ENCODE measurements around the gene MYO19.

Gene MYO19

GRCh38 chr17:36575028-36575427 lies 40.4 kb upstream of the MYO19 start:
- Histone ChIP-seq H3K4me3 (replicated peaks; ENCODE audit: insufficient read depth, low read length) (no peak overlapping the region), H3K27me3 (ENCODE audit: insufficient read depth, poor library complexity, severe bottlenecking) (no peaks in the 10 kb centered on the region), H3K27ac (replicated peaks) (no peak overlapping the region)
- DNase-seq (ENCODE audit: low read depth in 1 of 2, low spot score in 1 of 2), result no peak
- TF ChIP-seq, protein P1, sequence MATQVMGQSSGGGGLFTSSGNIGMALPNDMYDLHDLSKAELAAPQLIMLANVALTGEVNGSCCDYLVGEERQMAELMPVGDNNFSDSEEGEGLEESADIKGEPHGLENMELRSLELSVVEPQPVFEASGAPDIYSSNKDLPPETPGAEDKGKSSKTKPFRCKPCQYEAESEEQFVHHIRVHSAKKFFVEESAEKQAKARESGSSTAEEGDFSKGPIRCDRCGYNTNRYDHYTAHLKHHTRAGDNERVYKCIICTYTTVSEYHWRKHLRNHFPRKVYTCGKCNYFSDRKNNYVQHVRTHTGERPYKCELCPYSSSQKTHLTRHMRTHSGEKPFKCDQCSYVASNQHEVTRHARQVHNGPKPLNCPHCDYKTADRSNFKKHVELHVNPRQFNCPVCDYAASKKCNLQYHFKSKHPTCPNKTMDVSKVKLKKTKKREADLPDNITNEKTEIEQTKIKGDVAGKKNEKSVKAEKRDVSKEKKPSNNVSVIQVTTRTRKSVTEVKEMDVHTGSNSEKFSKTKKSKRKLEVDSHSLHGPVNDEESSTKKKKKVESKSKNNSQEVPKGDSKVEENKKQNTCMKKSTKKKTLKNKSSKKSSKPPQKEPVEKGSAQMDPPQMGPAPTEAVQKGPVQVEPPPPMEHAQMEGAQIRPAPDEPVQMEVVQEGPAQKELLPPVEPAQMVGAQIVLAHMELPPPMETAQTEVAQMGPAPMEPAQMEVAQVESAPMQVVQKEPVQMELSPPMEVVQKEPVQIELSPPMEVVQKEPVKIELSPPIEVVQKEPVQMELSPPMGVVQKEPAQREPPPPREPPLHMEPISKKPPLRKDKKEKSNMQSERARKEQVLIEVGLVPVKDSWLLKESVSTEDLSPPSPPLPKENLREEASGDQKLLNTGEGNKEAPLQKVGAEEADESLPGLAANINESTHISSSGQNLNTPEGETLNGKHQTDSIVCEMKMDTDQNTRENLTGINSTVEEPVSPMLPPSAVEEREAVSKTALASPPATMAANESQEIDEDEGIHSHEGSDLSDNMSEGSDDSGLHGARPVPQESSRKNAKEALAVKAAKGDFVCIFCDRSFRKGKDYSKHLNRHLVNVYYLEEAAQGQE (IDR thresholded peaks at IDR 0.05; ENCODE audit: insufficient replicate concordance, low read depth), result no peak
- TF ChIP-seq POLR2AphosphoS5 (IDR thresholded peaks at IDR 0.05; ENCODE audit: low read depth) (no peak), CTCF (IDR thresholded peaks at IDR 0.05; ENCODE audit: insufficient read depth, low read length) (no peak), GABPA (IDR thresholded peaks at IDR 0.05; ENCODE audit: low read depth) (no peak), SPI1 (IDR thresholded peaks at IDR 0.05; ENCODE audit: borderline replicate concordance, low read depth) (no peak)

- no peak for DNase-seq (ENCODE audit: low read depth in 1 of 2, low spot score in 1 of 2)
- TF ChIP-seq, protein P1 (IDR thresholded peaks at IDR 0.05; ENCODE audit: insufficient replicate concordance, low read depth), result no peak
- TF ChIP-seq CTCF (IDR thresholded peaks at IDR 0.05; ENCODE audit: insufficient read depth, low read length) (no peak), POLR2AphosphoS5 (IDR thresholded peaks at IDR 0.05; ENCODE audit: low read depth) (no peak), GABPA (IDR thresholded peaks at IDR 0.05; ENCODE audit: low read depth) (no peak)
- H3K27me3 ChIP-seq (ENCODE audit: insufficient read depth, poor library complexity, severe bottlenecking), result no peaks in the 10 kb centered on the region
- no peak overlapping the region for H3K27ac ChIP-seq (replicated peaks)
- H3K4me3 ChIP-seq (replicated peaks; ENCODE audit: insufficient read depth, low read length), result no peak overlapping the region
These were observed 31.4 kb upstream of the MYO19 start for GRCh38 chr17:36566081-36566480.

DNA sequence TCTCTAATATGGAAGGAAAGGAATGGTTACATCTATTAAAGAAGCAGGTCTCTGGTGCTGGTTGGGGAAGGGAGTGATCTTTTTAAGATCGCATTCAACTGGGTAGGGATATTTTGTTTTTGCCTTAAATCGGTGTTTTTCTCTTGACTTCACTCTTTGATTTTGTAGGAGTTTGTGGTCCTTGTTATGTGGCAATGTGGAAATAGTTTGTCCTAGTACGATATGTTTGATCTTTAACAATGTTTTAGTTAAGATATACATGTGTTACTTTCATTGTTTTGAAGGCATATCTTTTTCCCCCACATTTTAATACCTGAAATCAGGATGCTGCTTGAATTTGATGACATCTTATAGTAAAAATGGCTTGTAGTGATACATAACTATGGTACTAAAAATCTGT lies 18.8 kb upstream of the MYO19 start:
- TF ChIP-seq GABPA (IDR thresholded peaks at IDR 0.05; ENCODE audit: low read depth) (no peak), SPI1 (IDR thresholded peaks at IDR 0.05; ENCODE audit: borderline replicate concordance, low read depth) (no peak), CTCF (IDR thresholded peaks at IDR 0.05; ENCODE audit: insufficient read depth, low read length) (no peak), POLR2AphosphoS5 (IDR thresholded peaks at IDR 0.05; ENCODE audit: low read depth) (no peak)
- TF ChIP-seq, protein P1 (IDR thresholded peaks at IDR 0.05; ENCODE audit: insufficient replicate concordance, low read depth), result no peak
- Histone ChIP-seq H3K27me3 (ENCODE audit: insufficient read depth, poor library complexity, severe bottlenecking) (no peaks in the 10 kb centered on the region), H3K4me3 (replicated peaks; ENCODE audit: insufficient read depth, low read length) (no peak overlapping the region), H3K27ac (replicated peaks) (no peak overlapping the region)
- no peak for DNase-seq (ENCODE audit: low read depth in 1 of 2, low spot score in 1 of 2)
